MG63 (cell line): ENCODE data around the gene LRIF1. TPM values are rescaled to one million over a fixed set of nuclear protein-coding genes. Genes with fewer than 3 reads are reported as not detected.
A peak's percentile ranks its signal among the peaks of the same experiment; 100 is the strongest.
"Not testable (repeated sequence)": the region's sequence is repeated elsewhere in the genome, so short reads cannot be mapped to it uniquely, and the experiment has no call there.

Experiments
- DNase-seq: peaks from one replicate; pipeline ENCODE4 v3.0.0-alpha.2; 2020
- H3K27me3 ChIP-seq: fragments of 250-450 bp; sonication (Bioruptor Pico); 2 replicates; pipeline ENCODE4 v1.5.1; 2020; ENCODE audit warnings: mild to moderate bottlenecking, moderate library complexity
- H3K36me3 ChIP-seq: fragments of 250-450 bp; sonication (Bioruptor Pico); 2 replicates; pipeline ENCODE4 v1.5.1; 2020; ENCODE audit warnings: mild to moderate bottlenecking, moderate library complexity
- H3K4me3 ChIP-seq: fragments of 250-450 bp; sonication (Bioruptor Pico); 2 replicates; pipeline ENCODE4 v1.5.1; 2020; ENCODE audit warnings: mild to moderate bottlenecking, moderate library complexity
- H3K9me3 ChIP-seq: fragments of 250-450 bp; sonication (Bioruptor Pico); 2 replicates; pipeline ENCODE4 v1.5.1; 2020; ENCODE audit warnings: mild to moderate bottlenecking, moderate library complexity
- total RNA-seq: library from RNA; depleted of rRNA; stranded (reverse); fragments of >200 nt; shearing (Covaris generic); gene quantifications from 2 replicates; pipeline ENCODE4 v1.2.3, GENCODE V29; 2014; ENCODE audit warnings: low replicate concordance; rRNA removed

The LRIF1 gene, protein sequence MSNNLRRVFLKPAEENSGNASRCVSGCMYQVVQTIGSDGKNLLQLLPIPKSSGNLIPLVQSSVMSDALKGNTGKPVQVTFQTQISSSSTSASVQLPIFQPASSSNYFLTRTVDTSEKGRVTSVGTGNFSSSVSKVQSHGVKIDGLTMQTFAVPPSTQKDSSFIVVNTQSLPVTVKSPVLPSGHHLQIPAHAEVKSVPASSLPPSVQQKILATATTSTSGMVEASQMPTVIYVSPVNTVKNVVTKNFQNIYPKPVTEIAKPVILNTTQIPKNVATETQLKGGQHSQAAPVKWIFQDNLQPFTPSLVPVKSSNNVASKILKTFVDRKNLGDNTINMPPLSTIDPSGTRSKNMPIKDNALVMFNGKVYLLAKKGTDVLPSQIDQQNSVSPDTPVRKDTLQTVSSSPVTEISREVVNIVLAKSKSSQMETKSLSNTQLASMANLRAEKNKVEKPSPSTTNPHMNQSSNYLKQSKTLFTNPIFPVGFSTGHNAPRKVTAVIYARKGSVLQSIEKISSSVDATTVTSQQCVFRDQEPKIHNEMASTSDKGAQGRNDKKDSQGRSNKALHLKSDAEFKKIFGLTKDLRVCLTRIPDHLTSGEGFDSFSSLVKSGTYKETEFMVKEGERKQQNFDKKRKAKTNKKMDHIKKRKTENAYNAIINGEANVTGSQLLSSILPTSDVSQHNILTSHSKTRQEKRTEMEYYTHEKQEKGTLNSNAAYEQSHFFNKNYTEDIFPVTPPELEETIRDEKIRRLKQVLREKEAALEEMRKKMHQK
- total RNA-seq: 6.9 and 9.4 TPM in 2 replicates

- peak; percentile 100 for DNase-seq
- Histone ChIP-seq H3K4me3 (peak within 1 kb of the TSS; percentile 62), H3K36me3 (no peaks in the 10 kb centered on the region), H3K9me3 (peaks cover 16% of the 10 kb centered on the region), H3K27me3 (no peaks in the 10 kb centered on the region)
Measured at GRCh38 chr1:110963691-110964454, at the start of gene LRIF1. TSS of gene LRIF1 (minus strand) at chr1:110963922. CDS start at chr1:110963688, 234 bp downstream.

DNA sequence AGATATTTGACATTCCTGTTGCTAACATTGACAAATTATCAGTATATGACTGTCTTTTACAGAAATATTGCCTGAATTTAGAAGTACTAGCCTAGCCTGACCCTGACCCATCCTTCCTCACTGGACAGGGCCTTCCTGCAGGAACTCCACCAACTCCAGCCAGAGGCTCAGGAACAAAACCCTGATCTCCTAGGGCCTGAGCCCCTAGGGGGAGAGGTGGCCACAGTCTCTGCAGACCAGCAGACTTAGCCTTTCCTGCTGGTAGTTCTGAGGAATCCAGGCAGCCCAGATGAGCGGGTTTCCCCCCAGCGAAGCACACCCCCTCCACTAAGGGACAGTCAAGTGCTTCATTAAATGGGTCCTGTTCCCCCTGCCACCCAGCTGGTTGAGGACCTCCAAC is 44.3 kb upstream of the LRIF1 start:
- peaks cover 7% of the 10 kb centered on the region for H3K9me3 ChIP-seq
- no peaks in the 10 kb centered on the region for H3K36me3 ChIP-seq
- H3K4me3 ChIP-seq: no peak overlapping the region
- no peak for DNase-seq
- peaks cover 6% of the 10 kb centered on the region; the same call in 1 of the 2 replicates for H3K27me3 ChIP-seq

- no peak for DNase-seq
- H3K27me3 ChIP-seq: peaks cover 6% of the 10 kb centered on the region; the same call in 1 of the 2 replicates
- H3K36me3 ChIP-seq: no peaks in the 10 kb centered on the region
- no peak overlapping the region for H3K4me3 ChIP-seq
- H3K9me3 ChIP-seq: peaks cover 7% of the 10 kb centered on the region
Measured at GRCh38 chr1:111006556-111006955, 42.8 kb upstream of the LRIF1 start.

DNA sequence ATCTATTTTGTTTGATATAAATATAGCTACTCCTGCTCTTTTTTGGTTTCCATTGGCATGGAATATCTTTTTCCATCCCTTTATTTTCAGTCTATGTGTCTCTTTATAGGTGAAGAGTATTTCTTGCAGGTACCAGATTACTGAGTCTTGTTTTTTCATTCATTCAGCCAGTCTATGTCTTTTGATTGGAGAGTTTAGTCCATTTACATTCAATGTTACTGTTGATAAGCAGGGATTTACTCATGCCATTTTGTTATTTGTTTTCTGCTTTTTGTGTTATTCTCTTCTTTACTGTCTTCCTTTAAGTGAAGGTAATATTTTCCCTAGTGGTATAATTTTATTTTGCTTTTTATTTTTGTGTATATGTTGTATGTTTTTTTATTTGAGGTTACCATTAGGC is 35.9 kb upstream of the LRIF1 start:
- H3K9me3 ChIP-seq, H3K4me3 ChIP-seq, DNase-seq, H3K36me3 ChIP-seq: not testable (repeated sequence)
- H3K27me3 ChIP-seq: peaks cover 10% of the 10 kb centered on the region; the same call in 1 of the 2 replicates

DNA sequence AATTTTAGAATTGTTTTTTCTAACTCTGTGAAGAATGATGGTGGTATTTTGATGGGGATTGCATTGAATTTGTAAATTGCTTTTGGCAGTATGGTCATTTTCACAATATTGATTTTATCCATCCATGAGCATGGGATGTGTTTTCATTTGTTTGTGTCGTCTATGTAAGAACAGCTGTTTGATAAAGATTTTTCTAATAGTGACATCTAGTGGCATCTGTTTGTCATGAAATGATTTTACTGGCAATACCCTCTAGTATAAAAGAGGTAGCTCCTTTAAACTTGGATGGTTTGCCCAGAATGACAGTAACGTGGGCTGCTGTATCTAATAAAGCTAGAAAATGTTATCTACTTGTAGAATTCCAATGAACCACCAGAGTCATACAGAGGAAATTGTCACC is 28.6 kb upstream of the LRIF1 start:
- DNase-seq, H3K36me3 ChIP-seq, H3K4me3 ChIP-seq, H3K9me3 ChIP-seq: not testable (repeated sequence)
- H3K27me3 ChIP-seq: peaks cover 10% of the 10 kb centered on the region

DNA sequence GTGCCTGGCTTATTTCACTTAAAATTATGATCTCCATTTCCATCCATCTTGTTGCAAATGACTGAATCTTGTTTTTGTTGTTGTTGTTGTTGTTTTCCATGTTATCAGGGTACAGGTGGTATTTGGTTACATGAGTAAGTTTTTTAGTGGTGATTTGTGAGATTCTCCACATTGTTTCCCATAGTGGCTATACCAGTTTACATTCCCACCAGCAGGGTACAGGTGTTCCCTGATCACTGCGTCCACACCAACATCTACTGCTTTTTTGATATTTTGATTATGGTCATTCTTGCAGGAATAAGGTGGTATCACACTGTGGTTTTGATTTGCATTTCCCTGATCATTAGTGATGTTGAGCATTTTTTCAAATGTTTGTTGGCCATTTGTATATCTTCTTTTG is 27.6 kb upstream of the LRIF1 start:
- not testable (repeated sequence) for H3K27me3 ChIP-seq, DNase-seq, H3K9me3 ChIP-seq, H3K36me3 ChIP-seq, H3K4me3 ChIP-seq

DNA sequence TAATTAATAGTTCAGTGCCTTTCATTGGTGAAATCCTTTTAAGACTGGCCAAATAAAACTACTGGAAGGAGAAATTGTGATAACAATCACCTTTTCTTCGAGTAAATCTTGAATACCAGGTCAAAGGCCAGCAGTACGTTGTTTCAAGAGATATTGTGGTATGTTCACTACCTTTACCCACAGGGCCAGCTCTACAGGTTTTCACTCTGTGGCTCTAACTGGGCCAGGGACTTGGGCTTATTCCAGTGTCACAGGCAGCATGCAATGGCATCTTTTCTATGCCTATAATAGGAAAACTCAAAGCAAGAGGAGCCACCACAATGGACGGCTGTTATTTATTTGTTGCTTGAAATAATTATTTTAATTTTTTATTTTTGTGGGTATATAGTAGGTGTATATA is 26.8 kb upstream of the LRIF1 start:
- Histone ChIP-seq H3K9me3 (no peaks in the 10 kb centered on the region), H3K27me3 (peaks cover 6% of the 10 kb centered on the region), H3K36me3 (no peaks in the 10 kb centered on the region), H3K4me3 (no peak overlapping the region)
- DNase-seq: no peak

DNA sequence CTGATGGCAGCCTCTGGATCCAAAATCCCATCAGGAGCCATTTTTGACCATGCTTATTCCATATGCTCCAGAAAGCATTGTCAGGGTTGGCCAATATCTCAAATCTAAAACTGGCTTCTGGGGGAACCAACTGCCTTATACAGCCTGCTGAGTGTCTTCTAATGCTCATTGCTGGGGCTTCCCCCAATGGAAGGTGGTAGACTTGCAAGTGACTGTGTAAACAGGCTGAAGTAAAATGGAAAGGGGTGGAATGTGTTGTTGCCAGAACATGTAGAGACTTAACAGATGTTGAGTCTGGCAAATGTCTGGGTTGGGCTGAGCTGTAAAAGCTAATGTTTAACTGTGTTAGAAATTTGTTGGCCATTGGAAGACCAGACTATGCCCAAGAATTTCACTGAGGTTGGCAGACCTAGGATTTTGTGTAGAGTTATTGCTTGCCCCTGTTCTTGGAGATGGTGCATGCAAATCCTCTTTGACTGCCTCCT is 22.7 kb upstream of the LRIF1 start:
- Histone ChIP-seq H3K4me3 (no peak overlapping the region), H3K27me3 (peaks cover 2% of the 10 kb centered on the region), H3K36me3 (no peaks in the 10 kb centered on the region), H3K9me3 (no peaks in the 10 kb centered on the region)
- DNase-seq: no peak

DNA sequence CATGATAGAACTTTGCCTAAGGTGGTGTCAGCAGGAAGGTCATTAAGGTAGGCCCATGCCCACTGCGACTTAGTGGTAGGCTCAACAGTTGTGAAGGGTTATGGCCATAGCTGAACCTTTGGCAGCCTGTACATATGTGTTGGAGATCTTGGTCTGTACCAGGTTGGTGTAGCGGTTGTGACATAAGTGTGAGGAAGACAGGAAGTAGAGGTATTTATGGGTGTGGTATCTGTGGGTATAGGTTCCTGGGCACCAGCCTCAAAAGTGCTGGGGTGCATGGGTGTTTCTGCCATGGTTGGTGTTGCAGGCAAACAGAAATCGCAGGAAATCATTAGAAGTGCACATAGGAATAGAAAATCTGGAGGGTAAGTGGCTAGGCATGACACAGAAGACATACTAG is 18.6 kb upstream of the LRIF1 start:
- H3K36me3 ChIP-seq: no peaks in the 10 kb centered on the region
- H3K27me3 ChIP-seq: no peaks in the 10 kb centered on the region; the same call in 1 of the 2 replicates
- H3K4me3 ChIP-seq: no peak overlapping the region
- H3K9me3 ChIP-seq: no peaks in the 10 kb centered on the region
- no peak for DNase-seq

- Histone ChIP-seq H3K4me3 (no peak overlapping the region), H3K36me3 (no peaks in the 10 kb centered on the region), H3K9me3 (no peaks in the 10 kb centered on the region; the same call in 1 of the 2 replicates), H3K27me3 (no peaks in the 10 kb centered on the region)
- DNase-seq: no peak
Measured at GRCh38 chr1:110979154-110979553, 15.4 kb upstream of the LRIF1 start.

- Histone ChIP-seq H3K36me3 (no peaks in the 10 kb centered on the region), H3K4me3 (no peak overlapping the region), H3K27me3 (no peaks in the 10 kb centered on the region), H3K9me3 (no peaks in the 10 kb centered on the region; the same call in 1 of the 2 replicates)
- DNase-seq: peak; percentile 60
Measured at GRCh38 chr1:110976089-110976488, 12.4 kb upstream of the LRIF1 start.

DNA sequence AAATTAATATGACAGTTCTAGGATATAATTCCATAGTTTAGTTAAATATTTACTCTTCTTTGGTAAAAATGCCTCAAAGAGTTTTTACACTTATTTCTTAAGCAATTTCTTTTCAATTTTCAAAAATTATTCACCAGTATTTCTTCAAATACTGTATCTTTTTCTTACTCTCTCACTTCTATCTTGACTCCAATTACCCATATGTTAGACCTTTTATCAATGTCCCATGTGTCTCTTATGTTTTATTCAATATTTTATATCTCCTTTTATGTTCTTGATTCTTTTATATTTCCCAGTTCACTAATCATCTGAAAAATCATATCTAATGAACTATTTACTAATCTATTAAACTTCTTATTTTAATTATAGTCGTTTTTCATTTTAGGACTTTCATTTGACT is 11.5 kb upstream of the LRIF1 start:
- no peaks in the 10 kb centered on the region for H3K27me3 ChIP-seq
- no peak for DNase-seq
- no peak overlapping the region for H3K4me3 ChIP-seq
- no peaks in the 10 kb centered on the region; the same call in 1 of the 2 replicates for H3K9me3 ChIP-seq
- H3K36me3 ChIP-seq: no peaks in the 10 kb centered on the region

DNA sequence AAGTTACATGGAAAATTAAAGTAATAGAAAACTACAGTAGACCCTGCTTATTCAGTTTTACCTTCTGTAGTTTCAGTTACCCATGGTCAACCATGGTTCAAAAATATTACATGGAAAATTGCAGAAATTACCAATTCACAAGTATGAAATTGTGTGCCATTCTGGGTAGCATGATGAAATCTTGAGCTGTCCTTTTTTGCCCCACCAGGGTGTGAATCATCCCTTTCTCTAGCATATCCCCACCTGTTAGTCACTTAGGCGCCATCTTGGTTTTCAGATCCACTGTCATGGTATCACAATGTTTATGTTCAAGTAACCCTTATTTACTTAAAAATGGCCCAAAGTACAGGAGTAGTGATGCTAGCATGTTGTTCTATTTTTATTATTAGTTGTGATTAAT is 3.5 kb upstream of the LRIF1 start:
- no peak overlapping the region for H3K4me3 ChIP-seq
- H3K27me3 ChIP-seq: no peaks in the 10 kb centered on the region
- DNase-seq: no peak
- peaks cover 15% of the 10 kb centered on the region for H3K9me3 ChIP-seq
- H3K36me3 ChIP-seq: no peaks in the 10 kb centered on the region

GRCh38 chr1:110964455-110964903 is 757 bp upstream of the LRIF1 start:
- DNase-seq: no peak
- no peaks in the 10 kb centered on the region for H3K36me3 ChIP-seq
- H3K4me3 ChIP-seq: peak overlapping the region; percentile 62
- H3K9me3 ChIP-seq: peaks cover 16% of the 10 kb centered on the region
- no peaks in the 10 kb centered on the region for H3K27me3 ChIP-seq

DNA sequence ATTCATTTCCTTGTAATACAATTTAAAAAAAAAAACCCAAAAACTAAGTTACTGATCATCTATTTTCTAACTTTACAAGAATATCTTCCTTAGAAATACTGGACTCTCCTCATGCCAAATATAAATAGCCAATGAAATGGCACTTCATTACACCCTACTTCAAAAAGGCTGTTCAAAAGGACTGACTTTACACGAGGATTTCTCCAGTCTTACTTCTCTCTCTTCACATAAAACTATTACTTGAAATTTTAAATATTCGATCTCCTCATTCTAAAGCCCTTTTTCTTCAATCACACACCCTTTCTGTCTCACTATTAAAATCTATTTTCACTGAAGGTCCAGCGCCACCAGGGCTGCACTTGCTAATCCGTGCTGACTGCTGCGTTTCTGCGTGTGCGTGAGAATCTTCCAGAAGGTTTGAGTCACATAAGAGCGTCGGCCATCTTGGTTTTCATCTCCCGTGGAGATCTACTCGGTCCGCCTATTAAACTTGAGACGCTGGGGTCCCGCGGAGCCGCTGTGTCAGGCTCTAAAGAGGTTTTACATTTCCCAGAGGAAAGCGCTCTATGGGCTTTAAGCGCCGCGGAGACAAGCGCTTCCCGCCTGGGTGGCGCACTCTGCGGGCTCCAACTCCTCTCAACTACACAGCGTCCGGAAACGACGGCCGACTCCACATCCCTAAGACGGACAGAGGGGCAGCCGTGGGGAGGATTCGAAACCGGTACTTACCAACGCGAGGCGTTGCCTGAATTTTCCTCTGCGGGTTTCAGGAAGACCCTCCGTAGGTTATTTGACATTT is 631 bp downstream of the LRIF1 start:
- DNase-seq: peak; percentile 70

GRCh38 chr1:110961902-110962301 is 1.8 kb downstream of the LRIF1 start:
- Histone ChIP-seq H3K36me3 (no peaks in the 10 kb centered on the region), H3K9me3 (peaks cover 16% of the 10 kb centered on the region), H3K4me3 (no peak overlapping the region), H3K27me3 (no peaks in the 10 kb centered on the region)
- no peak for DNase-seq

More for the DNA sequence above, 631 bp downstream of the LRIF1 start:
- Histone ChIP-seq H3K27me3 (no peaks in the 10 kb centered on the region), H3K36me3 (no peaks in the 10 kb centered on the region), H3K4me3 (peak overlapping the region; percentile 62), H3K9me3 (peaks cover 16% of the 10 kb centered on the region)
